Natural killer cell (primary cell): ENCODE measurements around the gene MACROD2. TPM values are rescaled to one million over a fixed set of nuclear protein-coding genes. Genes with fewer than 3 reads are reported as not detected.

Source experiments
- ATAC-seq, 3 donors: fragments of 150-1000 bp in 2 of 3; fragments of 200-7000 bp in 1 of 3; cut with Tn5 transposase; 1 replicate in 1 of 3; 2 replicates in 2 of 3; pipeline ENCODE4 v1.10.0; 2021; ENCODE audit warnings: mild to moderate bottlenecking in 2 of 3, moderate library complexity in 2 of 3
- DNase-seq, 2 donors: peaks; one replicate each; pipeline versions ENCODE4 v3.0.0 to v3.0.0-alpha.2; 2013 to 2021; ENCODE audit warnings: mixed read lengths in 1 of 2
- H3K27ac ChIP-seq: one replicate; pipeline ENCODE4 v1.5.1; 2013; ENCODE audit warnings: mild to moderate bottlenecking, low read length
- H3K27me3 ChIP-seq: one replicate; pipeline ENCODE4 v1.6.1; 2013; ENCODE audit warnings: low read length; ENCODE audit not compliant: control insufficient read depth, insufficient read depth
- H3K36me3 ChIP-seq: one replicate; pipeline ENCODE4 v1.6.1; 2013; ENCODE audit warnings: low read length; ENCODE audit not compliant: control insufficient read depth, insufficient read depth
- H3K4me1 ChIP-seq: one replicate; pipeline ENCODE4 v1.6.1; 2013; ENCODE audit warnings: low read length; ENCODE audit not compliant: control insufficient read depth, insufficient read depth
- H3K4me3 ChIP-seq: one replicate; pipeline ENCODE4 v1.5.1; 2013; ENCODE audit warnings: low read length
- H3K9me3 ChIP-seq: one replicate; pipeline ENCODE4 v1.6.1; 2013; ENCODE audit warnings: low read length; ENCODE audit not compliant: control insufficient read depth, insufficient read depth
- H3K27ac Mint-ChIP-seq, 2 donors: one replicate each; pipeline ENCODE4 v1.8.0; 2022; ENCODE audit warnings: mild to moderate bottlenecking in 2 of 2, mixed read lengths in 2 of 2, moderate library complexity in 1 of 2
- H3K27me3 Mint-ChIP-seq, 2 donors: one replicate each; pipeline ENCODE4 v1.8.0; 2022; ENCODE audit warnings: low read depth in 2 of 2, mixed read lengths in 2 of 2
- H3K36me3 Mint-ChIP-seq: one replicate; pipeline ENCODE4 v1.8.0; 2022; ENCODE audit warnings: mixed read lengths
- H3K4me1 Mint-ChIP-seq, 2 donors: one replicate each; pipeline ENCODE4 v1.8.0; 2022; ENCODE audit warnings: mixed read lengths in 2 of 2
- H3K4me3 Mint-ChIP-seq: one replicate; pipeline ENCODE4 v1.8.0; 2022; ENCODE audit warnings: mild to moderate bottlenecking, moderate library complexity, mixed read lengths
- H3K9me3 Mint-ChIP-seq, 2 donors: one replicate each; pipeline ENCODE4 v1.8.0; 2022; ENCODE audit warnings: mixed read lengths in 2 of 2
- WGBS: methylation state at CpG from one replicate; pipeline ENCODE4 v1.1.7; 2013; ENCODE audit warnings: missing lambda C conversion rate; ENCODE audit not compliant: insufficient coverage; 5-methylcytosine and 5-hydroxymethylcytosine counted together
- intact Hi-C: fragments of 100-400 bp; cut with micrococcal nuclease; formaldehyde crosslinking; loops from one replicate; pipeline ENCODE4 v1.14.2; 2022
- total RNA-seq, 4 donors: library from RNA; stranded (reverse); fragments of 120-200 nt in 1 of 4; gene quantifications; one replicate each; pipeline versions ENCODE4 v1.2.3 to v1.2.4, GENCODE V29; 2013 to 2022
- TF ChIP-seq, protein P1 (sequence below): fragments of 200-600 bp; IDR thresholded peaks from one replicate; pipeline ENCODE4 v1.8.0; 2022; ENCODE audit warnings: antibody characterized with exemption

MACROD2 gene
- total RNA-seq, 3 donors from 2014 or later (not counting 1 experiment from before 2014, with no cell fraction given) = 0.19 to 0.88 TPM; not detected in 1

- Mint-ChIP-seq H3K27me3 (no peaks in the 10 kb centered on the region), H3K4me1 (no peaks in the 10 kb centered on the region), H3K36me3 (no peaks in the 10 kb centered on the region), H3K9me3 (peaks cover 11 to 15% of the 10 kb centered on the region in 2 donors), H3K27ac (no peak overlapping the region), H3K4me3 (no peak overlapping the region)
- no peak overlapping the region for H3K27ac ChIP-seq
- no peak for ATAC-seq
- 83% methylated on average over 6 of the region's 6 CpGs for WGBS
- H3K4me1 ChIP-seq = no peaks in the 10 kb centered on the region
- intact Hi-C loops = no loop called here
- no peaks in the 10 kb centered on the region for H3K9me3 ChIP-seq
- DNase-seq = no peak
- H3K36me3 ChIP-seq = no peaks in the 10 kb centered on the region
- H3K27me3 ChIP-seq = no peaks in the 10 kb centered on the region
- H3K4me3 ChIP-seq = no peak overlapping the region
- TF ChIP-seq, protein P1, sequence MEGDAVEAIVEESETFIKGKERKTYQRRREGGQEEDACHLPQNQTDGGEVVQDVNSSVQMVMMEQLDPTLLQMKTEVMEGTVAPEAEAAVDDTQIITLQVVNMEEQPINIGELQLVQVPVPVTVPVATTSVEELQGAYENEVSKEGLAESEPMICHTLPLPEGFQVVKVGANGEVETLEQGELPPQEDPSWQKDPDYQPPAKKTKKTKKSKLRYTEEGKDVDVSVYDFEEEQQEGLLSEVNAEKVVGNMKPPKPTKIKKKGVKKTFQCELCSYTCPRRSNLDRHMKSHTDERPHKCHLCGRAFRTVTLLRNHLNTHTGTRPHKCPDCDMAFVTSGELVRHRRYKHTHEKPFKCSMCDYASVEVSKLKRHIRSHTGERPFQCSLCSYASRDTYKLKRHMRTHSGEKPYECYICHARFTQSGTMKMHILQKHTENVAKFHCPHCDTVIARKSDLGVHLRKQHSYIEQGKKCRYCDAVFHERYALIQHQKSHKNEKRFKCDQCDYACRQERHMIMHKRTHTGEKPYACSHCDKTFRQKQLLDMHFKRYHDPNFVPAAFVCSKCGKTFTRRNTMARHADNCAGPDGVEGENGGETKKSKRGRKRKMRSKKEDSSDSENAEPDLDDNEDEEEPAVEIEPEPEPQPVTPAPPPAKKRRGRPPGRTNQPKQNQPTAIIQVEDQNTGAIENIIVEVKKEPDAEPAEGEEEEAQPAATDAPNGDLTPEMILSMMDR = no peak
Measured at GRCh38 chr20:14913896-14914620, 918.7 kb downstream of the MACROD2 start.

- DNase-seq (no peak), ATAC-seq (no peak)
- H3K4me1 ChIP-seq = no peaks in the 10 kb centered on the region
- no peaks in the 10 kb centered on the region for H3K36me3 ChIP-seq
- no peak overlapping the region for H3K27ac Mint-ChIP-seq
- H3K9me3 ChIP-seq = no peaks in the 10 kb centered on the region
- no peaks in the 10 kb centered on the region for H3K4me1 Mint-ChIP-seq
- no peaks in the 10 kb centered on the region for H3K27me3 ChIP-seq
- no CpG with 5 or more reads among the region's 2 CpGs for WGBS
- H3K4me3 Mint-ChIP-seq = no peak overlapping the region
- H3K27ac ChIP-seq = no peak overlapping the region
- no peaks in the 10 kb centered on the region for H3K27me3 Mint-ChIP-seq
- H3K9me3 Mint-ChIP-seq = peaks cover 13 to 15% of the 10 kb centered on the region in 2 donors
- intact Hi-C loops = no loop called here
- no peak overlapping the region for H3K4me3 ChIP-seq
- H3K36me3 Mint-ChIP-seq = no peaks in the 10 kb centered on the region
- TF ChIP-seq, protein P1 = no peak
Measured at GRCh38 chr20:14914633-14915032, 919.3 kb downstream of the MACROD2 start.

GRCh38 chr20:14915356-14915755 is 920.0 kb downstream of the MACROD2 start:
- WGBS = 89% methylated on average over 8 of the region's 8 CpGs
- TF ChIP-seq, protein P1 = no peak

More at GRCh38 chr20:14915356-14915755, 920.0 kb downstream of the MACROD2 start:
- Mint-ChIP-seq H3K36me3 (no peaks in the 10 kb centered on the region), H3K4me3 (no peak overlapping the region), H3K27me3 (no peaks in the 10 kb centered on the region), H3K4me1 (no peaks in the 10 kb centered on the region), H3K27ac (no peak overlapping the region), H3K9me3 (peaks cover 13 to 15% of the 10 kb centered on the region in 2 donors)
- Histone ChIP-seq H3K27me3 (no peaks in the 10 kb centered on the region), H3K36me3 (no peaks in the 10 kb centered on the region), H3K27ac (no peak overlapping the region), H3K4me1 (no peaks in the 10 kb centered on the region), H3K4me3 (no peak overlapping the region), H3K9me3 (no peaks in the 10 kb centered on the region)
- DNase-seq (no peak), ATAC-seq (no peak)
- intact Hi-C loops = no loop called here
